ENCODE measurements around the gene PRR30.

Gene PRR30

DNA sequence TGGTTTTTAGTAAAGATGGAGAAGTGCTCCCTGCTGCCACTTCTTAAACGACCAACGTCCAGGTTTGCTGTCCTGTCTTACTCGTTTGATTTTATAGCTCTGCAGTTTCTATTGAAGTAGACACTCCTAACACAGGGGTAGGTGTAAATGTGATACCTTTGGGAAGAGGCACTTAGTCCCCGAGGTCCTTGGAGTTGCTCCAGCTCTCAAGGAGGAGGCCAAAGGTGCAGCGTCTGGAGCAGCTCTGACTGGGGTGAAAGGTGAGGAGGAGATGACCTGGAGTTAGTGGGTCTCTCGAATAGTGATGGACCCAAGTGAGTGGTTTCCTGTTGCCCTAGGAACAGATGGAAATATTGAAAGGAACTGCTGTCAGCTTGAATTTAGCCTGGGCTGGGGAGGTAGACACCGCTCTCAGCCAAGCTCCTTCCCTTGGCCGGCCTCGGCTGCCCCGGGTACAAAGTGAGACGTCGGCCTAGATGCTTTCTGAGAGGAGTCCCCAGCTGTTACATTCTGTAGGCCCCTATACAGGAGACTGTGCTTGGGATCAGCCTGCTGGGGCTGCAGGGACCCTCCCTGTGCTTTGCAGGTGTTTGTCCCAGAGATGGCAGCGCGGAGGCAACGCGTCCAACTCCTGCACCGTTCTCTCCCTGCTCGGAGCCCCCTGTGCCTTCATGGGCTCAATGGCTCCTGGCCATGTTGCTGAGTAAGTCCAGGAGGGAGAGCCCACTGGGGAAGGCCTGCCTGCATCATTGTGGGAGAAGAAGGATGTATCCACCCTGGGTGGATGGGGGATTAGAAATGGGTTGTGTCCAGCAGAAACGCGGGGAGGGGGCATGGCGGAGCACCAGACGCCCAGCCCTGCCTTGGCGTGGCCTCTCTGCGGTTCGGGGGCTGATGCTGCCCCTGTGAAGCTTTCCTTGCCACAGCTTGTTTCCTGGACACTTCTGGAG is 47.2 kb downstream of the PRR30 start:
- TF ChIP-seq, protein P1, sequence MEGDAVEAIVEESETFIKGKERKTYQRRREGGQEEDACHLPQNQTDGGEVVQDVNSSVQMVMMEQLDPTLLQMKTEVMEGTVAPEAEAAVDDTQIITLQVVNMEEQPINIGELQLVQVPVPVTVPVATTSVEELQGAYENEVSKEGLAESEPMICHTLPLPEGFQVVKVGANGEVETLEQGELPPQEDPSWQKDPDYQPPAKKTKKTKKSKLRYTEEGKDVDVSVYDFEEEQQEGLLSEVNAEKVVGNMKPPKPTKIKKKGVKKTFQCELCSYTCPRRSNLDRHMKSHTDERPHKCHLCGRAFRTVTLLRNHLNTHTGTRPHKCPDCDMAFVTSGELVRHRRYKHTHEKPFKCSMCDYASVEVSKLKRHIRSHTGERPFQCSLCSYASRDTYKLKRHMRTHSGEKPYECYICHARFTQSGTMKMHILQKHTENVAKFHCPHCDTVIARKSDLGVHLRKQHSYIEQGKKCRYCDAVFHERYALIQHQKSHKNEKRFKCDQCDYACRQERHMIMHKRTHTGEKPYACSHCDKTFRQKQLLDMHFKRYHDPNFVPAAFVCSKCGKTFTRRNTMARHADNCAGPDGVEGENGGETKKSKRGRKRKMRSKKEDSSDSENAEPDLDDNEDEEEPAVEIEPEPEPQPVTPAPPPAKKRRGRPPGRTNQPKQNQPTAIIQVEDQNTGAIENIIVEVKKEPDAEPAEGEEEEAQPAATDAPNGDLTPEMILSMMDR (IDR thresholded peaks at IDR 0.05): no peak
- no peak overlapping the region for H3K4me3 ChIP-seq
- no peak for DNase-seq (ENCODE audit: low spot score)
- H3K27ac ChIP-seq: no peak overlapping the region

- no peak overlapping the region for H3K27ac ChIP-seq
- no peak for DNase-seq (ENCODE audit: low spot score)
- no peak overlapping the region for H3K4me3 ChIP-seq
- TF ChIP-seq, protein P1 (IDR thresholded peaks at IDR 0.05): no peak
These were observed 49.9 kb downstream of the PRR30 start for GRCh38 chr2:27089111-27089954.

DNA sequence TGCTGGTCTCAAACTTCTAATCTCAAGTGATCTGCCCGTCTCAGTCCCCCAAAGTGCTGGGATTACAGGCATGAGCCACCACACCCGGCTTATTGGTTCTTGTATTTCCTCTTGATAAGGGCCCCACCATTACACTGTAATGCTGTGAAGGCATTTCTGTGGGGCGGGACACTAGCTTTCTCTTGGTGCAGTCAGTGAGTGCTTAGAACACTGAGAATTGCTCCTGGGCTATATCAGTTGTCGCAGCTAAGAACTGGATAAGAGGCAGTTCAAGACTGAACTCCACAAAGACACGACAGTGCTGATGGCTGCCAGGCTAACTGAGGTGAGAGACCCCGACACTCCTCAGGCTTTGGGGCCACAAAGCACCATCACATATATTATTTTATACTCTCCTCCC is 50.6 kb downstream of the PRR30 start:
- DNase-seq (ENCODE audit: low spot score): no peak
- H3K4me3 ChIP-seq: no peak overlapping the region
- no peak overlapping the region for H3K27ac ChIP-seq
- TF ChIP-seq, protein P1 (IDR thresholded peaks at IDR 0.05): no peak

DNA sequence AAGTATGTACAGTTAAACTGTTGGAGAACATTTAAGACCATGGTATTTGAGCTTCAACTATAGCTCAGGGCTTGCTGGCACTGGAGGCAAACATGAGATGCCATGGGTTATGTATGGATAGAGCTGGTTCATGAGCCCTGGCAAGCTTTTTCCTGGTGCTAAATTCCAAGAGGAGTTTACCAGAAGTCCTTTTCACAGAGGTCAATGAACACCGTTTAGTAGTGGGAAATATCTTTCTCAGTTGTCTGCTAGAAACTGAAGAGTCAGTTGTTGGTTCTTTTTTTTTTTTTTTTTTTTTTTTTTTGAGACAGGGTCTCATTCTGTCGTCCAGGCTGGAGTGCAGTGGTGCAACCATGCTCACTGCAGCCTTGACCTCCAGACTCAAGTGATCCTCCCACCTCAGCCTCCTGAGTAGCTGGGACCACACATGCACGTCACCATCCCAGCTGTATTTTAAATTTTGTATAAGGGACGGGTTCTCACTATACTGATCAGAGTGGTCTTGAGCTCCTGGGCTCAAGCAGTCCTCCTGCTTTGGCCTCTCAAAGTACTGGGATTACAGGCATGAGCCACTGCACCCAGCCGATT is 51.3 kb downstream of the PRR30 start:
- H3K4me3 ChIP-seq: no peak overlapping the region
- no peak for DNase-seq (ENCODE audit: low spot score)
- no peak overlapping the region for H3K27ac ChIP-seq

More for the DNA sequence above, 51.3 kb downstream of the PRR30 start:
- TF ChIP-seq, protein P1 (IDR thresholded peaks at IDR 0.05): no peak

All from coronary artery (tissue), 2 donors.